ENCODE results near the gene HAPSTR1.

DNA sequence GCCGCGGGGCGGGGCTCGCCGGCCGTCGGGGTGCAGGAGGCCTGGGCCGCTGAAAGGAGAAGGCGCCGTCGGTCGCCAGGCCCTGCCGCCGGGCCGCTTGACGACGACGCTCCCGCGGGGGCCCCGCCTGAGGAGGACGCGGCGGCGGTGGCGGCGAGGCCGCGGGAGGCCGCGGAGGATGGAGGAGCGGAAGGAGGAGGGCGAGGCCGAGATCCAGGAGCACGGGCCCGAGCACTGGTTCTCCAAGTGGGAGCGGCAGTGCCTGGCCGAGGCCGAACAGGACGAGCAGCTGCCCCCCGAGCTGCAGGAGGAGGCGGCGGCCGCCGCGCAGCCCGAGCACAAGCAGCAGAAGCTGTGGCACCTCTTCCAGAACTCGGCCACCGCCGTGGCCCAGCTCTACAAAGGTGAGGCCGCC lies 430 bp downstream of the HAPSTR1 start:
- peak in 1 of 3 donors; percentile 32 for TF ChIP-seq POLR2A (IDR thresholded peaks at IDR 0.05)
- no peak for TF ChIP-seq POLR2AphosphoS5 (IDR thresholded peaks at IDR 0.05)
- TF ChIP-seq, protein P1, sequence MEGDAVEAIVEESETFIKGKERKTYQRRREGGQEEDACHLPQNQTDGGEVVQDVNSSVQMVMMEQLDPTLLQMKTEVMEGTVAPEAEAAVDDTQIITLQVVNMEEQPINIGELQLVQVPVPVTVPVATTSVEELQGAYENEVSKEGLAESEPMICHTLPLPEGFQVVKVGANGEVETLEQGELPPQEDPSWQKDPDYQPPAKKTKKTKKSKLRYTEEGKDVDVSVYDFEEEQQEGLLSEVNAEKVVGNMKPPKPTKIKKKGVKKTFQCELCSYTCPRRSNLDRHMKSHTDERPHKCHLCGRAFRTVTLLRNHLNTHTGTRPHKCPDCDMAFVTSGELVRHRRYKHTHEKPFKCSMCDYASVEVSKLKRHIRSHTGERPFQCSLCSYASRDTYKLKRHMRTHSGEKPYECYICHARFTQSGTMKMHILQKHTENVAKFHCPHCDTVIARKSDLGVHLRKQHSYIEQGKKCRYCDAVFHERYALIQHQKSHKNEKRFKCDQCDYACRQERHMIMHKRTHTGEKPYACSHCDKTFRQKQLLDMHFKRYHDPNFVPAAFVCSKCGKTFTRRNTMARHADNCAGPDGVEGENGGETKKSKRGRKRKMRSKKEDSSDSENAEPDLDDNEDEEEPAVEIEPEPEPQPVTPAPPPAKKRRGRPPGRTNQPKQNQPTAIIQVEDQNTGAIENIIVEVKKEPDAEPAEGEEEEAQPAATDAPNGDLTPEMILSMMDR (IDR thresholded peaks at IDR 0.05 in 8 of 11, conservative IDR thresholded peaks at IDR 0.05 in 3 of 11) = no peak

All from spleen (tissue), 7 donors.